ENCODE results near the gene SPINK2. TPM values are rescaled to one million over a fixed set of nuclear protein-coding genes. Genes with fewer than 3 reads are reported as not detected.

The SPINK2 gene
- total and polyA plus RNA-seq, 10 of the 15 experiments (the other 5 are each of a cell fraction or from before 2014, with no cell fraction given) = 0.13 to 1.0 (median 0.61) TPM; not detected in 1

DNA sequence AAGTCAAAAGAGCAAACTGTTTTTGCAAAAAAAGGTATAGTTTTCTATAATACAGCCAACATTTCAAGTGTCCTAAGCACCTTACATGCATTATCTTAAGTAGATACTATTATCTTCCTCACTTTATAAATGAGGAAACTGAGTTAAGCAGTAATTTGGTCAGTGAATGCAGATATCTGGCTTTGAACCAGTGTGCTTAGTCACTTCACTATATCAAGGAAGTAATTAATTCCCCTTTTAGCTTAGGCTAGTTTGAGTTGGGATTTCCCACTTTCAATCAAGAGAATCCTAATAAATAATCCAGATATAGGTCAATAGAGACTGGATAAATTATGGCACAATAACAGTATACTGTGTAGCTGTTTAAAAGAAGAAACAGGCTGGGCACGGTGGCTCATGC lies 14.8 kb downstream of the SPINK2 start:
- H3K4me1 ChIP-seq (ENCODE audit: control insufficient read depth, insufficient read depth, low read length) = no peaks in the 10 kb centered on the region
- ChIA-PET SMC1A (ENCODE audit: uncharacterized antibody, unreplicated experiment) (no interaction called here), CTCF (interaction anchor here (1.0 kb wide), 1 partner anchor 11 kb away, joined by 3 read pairs; no protein-coding TSS in a partner anchor), RAD21 (ENCODE audit: unreplicated experiment) (no interaction called here), POLR2A (no interaction called here)
- intact Hi-C loops (cut with micrococcal nuclease; ENCODE audit: unreplicated experiment) = no loop called here
- no TSS peak for BruUV-seq (replicated peaks)
- H3K79me2 ChIP-seq (ENCODE audit: control insufficient read depth, insufficient read depth, low read length) = no peaks in the 10 kb centered on the region
- DNase-seq (ENCODE audit: low read depth, low spot score) (no peak), FAIRE-seq (no peak), ATAC-seq (no peak)
- H3K9me3 ChIP-seq (replicated peaks; ENCODE audit: control insufficient read depth, insufficient read depth, low read length) = no peaks in the 10 kb centered on the region
- no peaks in the 10 kb centered on the region for H3K36me3 ChIP-seq (ENCODE audit: control insufficient read depth in 2 of 2, insufficient read depth in 2 of 2, low read length in 1 of 2)
- WGBS (ENCODE audit: insufficient coverage, insufficient replicate concordance, low lambda C conversion rate, missing lambda C conversion rate) = 42% methylated on average over 1 of the region's 1 CpG
- H3K4me3 ChIP-seq = no peak overlapping the region
- no peaks in the 10 kb centered on the region for H4K20me1 ChIP-seq (ENCODE audit: control insufficient read depth, insufficient read depth)
- no peak overlapping the region for H2AFZ ChIP-seq (ENCODE audit: control insufficient read depth, low read depth, low read length)
- TF ChIP-seq PAX8 (IDR thresholded peaks at IDR 0.05) (no peak), ZNF274 (IDR thresholded peaks at IDR 0.05; ENCODE audit: insufficient read depth, insufficient read length) (no peak), HDAC2 (IDR thresholded peaks at IDR 0.05) (no peak), SIX5 (IDR thresholded peaks at IDR 0.05; ENCODE audit: low read depth, low read length, severe bottlenecking) (no peak), NFIC (IDR thresholded peaks at IDR 0.05; ENCODE audit: low read depth, low read length) (no peak), ZSCAN29 (IDR thresholded peaks at IDR 0.05) (no peak), ZNF622 (IDR thresholded peaks at IDR 0.05) (no peak), EED (IDR thresholded peaks at IDR 0.05; ENCODE audit: low read depth) (no peak), SUZ12 (IDR thresholded peaks at IDR 0.05; ENCODE audit: unreplicated experiment) (no peak), NBN (IDR thresholded peaks at IDR 0.05) (no peak), BACH1 (IDR thresholded peaks at IDR 0.05; ENCODE audit: borderline replicate concordance) (no peak)
- TF ChIP-seq, protein P1, sequence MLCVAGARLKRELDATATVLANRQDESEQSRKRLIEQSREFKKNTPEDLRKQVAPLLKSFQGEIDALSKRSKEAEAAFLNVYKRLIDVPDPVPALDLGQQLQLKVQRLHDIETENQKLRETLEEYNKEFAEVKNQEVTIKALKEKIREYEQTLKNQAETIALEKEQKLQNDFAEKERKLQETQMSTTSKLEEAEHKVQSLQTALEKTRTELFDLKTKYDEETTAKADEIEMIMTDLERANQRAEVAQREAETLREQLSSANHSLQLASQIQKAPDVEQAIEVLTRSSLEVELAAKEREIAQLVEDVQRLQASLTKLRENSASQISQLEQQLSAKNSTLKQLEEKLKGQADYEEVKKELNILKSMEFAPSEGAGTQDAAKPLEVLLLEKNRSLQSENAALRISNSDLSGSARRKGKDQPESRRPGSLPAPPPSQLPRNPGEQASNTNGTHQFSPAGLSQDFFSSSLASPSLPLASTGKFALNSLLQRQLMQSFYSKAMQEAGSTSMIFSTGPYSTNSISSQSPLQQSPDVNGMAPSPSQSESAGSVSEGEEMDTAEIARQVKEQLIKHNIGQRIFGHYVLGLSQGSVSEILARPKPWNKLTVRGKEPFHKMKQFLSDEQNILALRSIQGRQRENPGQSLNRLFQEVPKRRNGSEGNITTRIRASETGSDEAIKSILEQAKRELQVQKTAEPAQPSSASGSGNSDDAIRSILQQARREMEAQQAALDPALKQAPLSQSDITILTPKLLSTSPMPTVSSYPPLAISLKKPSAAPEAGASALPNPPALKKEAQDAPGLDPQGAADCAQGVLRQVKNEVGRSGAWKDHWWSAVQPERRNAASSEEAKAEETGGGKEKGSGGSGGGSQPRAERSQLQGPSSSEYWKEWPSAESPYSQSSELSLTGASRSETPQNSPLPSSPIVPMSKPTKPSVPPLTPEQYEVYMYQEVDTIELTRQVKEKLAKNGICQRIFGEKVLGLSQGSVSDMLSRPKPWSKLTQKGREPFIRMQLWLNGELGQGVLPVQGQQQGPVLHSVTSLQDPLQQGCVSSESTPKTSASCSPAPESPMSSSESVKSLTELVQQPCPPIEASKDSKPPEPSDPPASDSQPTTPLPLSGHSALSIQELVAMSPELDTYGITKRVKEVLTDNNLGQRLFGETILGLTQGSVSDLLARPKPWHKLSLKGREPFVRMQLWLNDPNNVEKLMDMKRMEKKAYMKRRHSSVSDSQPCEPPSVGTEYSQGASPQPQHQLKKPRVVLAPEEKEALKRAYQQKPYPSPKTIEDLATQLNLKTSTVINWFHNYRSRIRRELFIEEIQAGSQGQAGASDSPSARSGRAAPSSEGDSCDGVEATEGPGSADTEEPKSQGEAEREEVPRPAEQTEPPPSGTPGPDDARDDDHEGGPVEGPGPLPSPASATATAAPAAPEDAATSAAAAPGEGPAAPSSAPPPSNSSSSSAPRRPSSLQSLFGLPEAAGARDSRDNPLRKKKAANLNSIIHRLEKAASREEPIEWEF (IDR thresholded peaks at IDR 0.05; ENCODE audit: insufficient replicate concordance, low read depth, low read length) = no peak
- TF ChIP-seq, protein P2, sequence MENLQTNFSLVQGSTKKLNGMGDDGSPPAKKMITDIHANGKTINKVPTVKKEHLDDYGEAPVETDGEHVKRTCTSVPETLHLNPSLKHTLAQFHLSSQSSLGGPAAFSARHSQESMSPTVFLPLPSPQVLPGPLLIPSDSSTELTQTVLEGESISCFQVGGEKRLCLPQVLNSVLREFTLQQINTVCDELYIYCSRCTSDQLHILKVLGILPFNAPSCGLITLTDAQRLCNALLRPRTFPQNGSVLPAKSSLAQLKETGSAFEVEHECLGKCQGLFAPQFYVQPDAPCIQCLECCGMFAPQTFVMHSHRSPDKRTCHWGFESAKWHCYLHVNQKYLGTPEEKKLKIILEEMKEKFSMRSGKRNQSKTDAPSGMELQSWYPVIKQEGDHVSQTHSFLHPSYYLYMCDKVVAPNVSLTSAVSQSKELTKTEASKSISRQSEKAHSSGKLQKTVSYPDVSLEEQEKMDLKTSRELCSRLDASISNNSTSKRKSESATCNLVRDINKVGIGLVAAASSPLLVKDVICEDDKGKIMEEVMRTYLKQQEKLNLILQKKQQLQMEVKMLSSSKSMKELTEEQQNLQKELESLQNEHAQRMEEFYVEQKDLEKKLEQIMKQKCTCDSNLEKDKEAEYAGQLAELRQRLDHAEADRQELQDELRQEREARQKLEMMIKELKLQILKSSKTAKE (IDR thresholded peaks at IDR 0.05; ENCODE audit: low read depth, poor library complexity, severe bottlenecking) = no peak
- H3K4me2 ChIP-seq (ENCODE audit: control insufficient read depth, insufficient read depth) = no peak overlapping the region
- H3K27ac ChIP-seq (ENCODE audit: control insufficient read depth, insufficient read depth) = no peak overlapping the region
- no peak overlapping the region for H3K9ac ChIP-seq (ENCODE audit: control insufficient read depth, insufficient read depth, low read length)
- no peaks in the 10 kb centered on the region for H3K27me3 ChIP-seq (replicated peaks in 1 of 2; ENCODE audit: control insufficient read depth in 2 of 2, insufficient read depth in 2 of 2, low read length in 1 of 2)
- in situ Hi-C loops (cut with MboI) = no loop called here

Data from GM12878 (cell line).